ENCODE measurements around the gene KLHL12. TPM values are rescaled to one million over a fixed set of nuclear protein-coding genes. Genes with fewer than 3 reads are reported as not detected.

Gene KLHL12
- polyA plus RNA-seq, 1 donor (not counting 4 experiments of a cell fraction or from before 2014, with no cell fraction given) = 32.3 TPM

DNA sequence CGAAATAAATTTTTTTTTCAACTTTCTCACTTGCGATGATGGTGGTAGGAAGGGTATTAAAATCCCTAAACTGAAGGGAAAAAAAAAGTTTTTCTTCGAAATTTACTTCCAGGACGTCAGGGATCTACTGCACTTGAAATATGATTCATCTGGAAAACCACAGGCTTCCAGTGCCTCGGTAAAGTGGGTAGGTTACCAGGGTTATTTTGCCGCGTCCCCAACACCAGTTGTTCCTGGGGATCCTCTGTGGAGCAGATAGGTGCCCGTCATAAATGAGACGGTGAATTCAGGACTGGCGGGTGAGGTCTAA, 38.9 kb downstream of the KLHL12 start:
- Histone ChIP-seq H3K9me3 (ENCODE audit: control insufficient read depth, low read depth, low read length) (no peaks in the 10 kb centered on the region), H3K36me3 (ENCODE audit: control insufficient read depth in 2 of 2, extremely low read depth in 1 of 2, insufficient read depth in 2 of 2, low read length in 2 of 2) (peaks cover 3 to 13% of the 10 kb centered on the region in 2 experiments), H3K4me2 (ENCODE audit: control insufficient read depth, extremely low read depth, insufficient read depth, low read depth, low read length) (peak overlapping the region; percentile 92), H3K27ac (ENCODE audit: control insufficient read depth, insufficient read depth, low read length) (peak overlapping the region; percentile 78), H3K79me2 (ENCODE audit: control insufficient read depth, insufficient read depth, low read length) (peaks cover 32% of the 10 kb centered on the region), H3K9ac (ENCODE audit: control insufficient read depth, extremely low read depth, insufficient read depth, low read length) (peak overlapping the region; percentile 79), H3K27me3 (ENCODE audit: control insufficient read depth, extremely low read depth, insufficient read depth, low read length) (no peaks in the 10 kb centered on the region), H2AFZ (ENCODE audit: control insufficient read depth, low read length) (peak overlapping the region; percentile 93), H3K4me1 (ENCODE audit: control insufficient read depth, extremely low read depth, insufficient read depth, low read length) (peaks cover 10% of the 10 kb centered on the region), H3K4me3 (ENCODE audit: control insufficient read depth in 2 of 3, extremely low read depth in 1 of 3, insufficient read depth in 2 of 3, low read depth in 1 of 3, low read length in 3 of 3) (peak overlapping the region; percentile 60 to 84 (median 78)), H3K9me1 (ENCODE audit: control insufficient read depth, extremely low read depth, insufficient read depth, low read length) (no peaks in the 10 kb centered on the region), H4K20me1 (ENCODE audit: control insufficient read depth, extremely low read depth, insufficient read depth, low read length) (no peaks in the 10 kb centered on the region)
- TF ChIP-seq, protein P1, sequence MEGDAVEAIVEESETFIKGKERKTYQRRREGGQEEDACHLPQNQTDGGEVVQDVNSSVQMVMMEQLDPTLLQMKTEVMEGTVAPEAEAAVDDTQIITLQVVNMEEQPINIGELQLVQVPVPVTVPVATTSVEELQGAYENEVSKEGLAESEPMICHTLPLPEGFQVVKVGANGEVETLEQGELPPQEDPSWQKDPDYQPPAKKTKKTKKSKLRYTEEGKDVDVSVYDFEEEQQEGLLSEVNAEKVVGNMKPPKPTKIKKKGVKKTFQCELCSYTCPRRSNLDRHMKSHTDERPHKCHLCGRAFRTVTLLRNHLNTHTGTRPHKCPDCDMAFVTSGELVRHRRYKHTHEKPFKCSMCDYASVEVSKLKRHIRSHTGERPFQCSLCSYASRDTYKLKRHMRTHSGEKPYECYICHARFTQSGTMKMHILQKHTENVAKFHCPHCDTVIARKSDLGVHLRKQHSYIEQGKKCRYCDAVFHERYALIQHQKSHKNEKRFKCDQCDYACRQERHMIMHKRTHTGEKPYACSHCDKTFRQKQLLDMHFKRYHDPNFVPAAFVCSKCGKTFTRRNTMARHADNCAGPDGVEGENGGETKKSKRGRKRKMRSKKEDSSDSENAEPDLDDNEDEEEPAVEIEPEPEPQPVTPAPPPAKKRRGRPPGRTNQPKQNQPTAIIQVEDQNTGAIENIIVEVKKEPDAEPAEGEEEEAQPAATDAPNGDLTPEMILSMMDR (optimal IDR thresholded peaks at IDR 0.05 in 1 of 3, IDR thresholded peaks at IDR 0.05 in 1 of 3, conservative IDR thresholded peaks at IDR 0.05 in 1 of 3; ENCODE audit: extremely low read depth in 1 of 3, insufficient read depth in 2 of 3, low read length in 3 of 3) = no peak
- no peak for TF ChIP-seq EZH2 (IDR thresholded peaks at IDR 0.05; ENCODE audit: low read length)
- dilution Hi-C loops (cut with MboI; ENCODE audit: extremely low pct_ligation_motif_present, low sequenced_read_pairs) = no loop called here
- no peak for DNase-seq (ENCODE audit: low read depth, low spot score)
- FAIRE-seq = no peak

DNA sequence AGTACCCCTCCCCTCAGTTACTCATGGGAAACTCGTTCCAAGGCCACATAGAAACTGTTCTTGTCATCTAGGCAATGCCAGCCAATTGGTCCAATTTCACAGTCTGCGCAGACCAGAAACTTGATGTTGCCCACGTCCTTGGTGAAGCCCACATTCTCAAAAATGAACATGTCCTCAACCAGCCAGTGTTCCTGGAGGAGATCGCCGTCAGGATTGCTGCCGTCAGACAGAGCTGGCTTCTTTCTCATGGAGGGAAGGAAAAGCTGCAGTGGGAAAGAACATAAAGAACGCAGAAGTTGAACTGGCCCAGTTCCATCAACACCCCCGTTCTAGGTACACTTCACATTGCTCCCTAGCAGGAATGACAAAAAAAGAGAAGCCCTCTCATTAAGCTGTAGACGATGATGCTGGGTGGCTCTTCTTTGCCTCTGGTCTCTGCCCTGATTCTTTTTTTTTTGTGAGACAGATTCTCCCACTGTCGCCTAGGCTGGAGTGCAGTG, 46.0 kb downstream of the KLHL12 start:
- FAIRE-seq (no peak), DNase-seq (ENCODE audit: low read depth, low spot score) (no peak)
- Histone ChIP-seq H3K36me3 (ENCODE audit: control insufficient read depth in 2 of 2, extremely low read depth in 1 of 2, insufficient read depth in 2 of 2, low read length in 2 of 2) (peaks cover 12 to 13% of the 10 kb centered on the region in 2 experiments), H3K79me2 (ENCODE audit: control insufficient read depth, insufficient read depth, low read length) (peaks cover 27% of the 10 kb centered on the region), H4K20me1 (ENCODE audit: control insufficient read depth, extremely low read depth, insufficient read depth, low read length) (no peaks in the 10 kb centered on the region), H3K9ac (ENCODE audit: control insufficient read depth, extremely low read depth, insufficient read depth, low read length) (no peak overlapping the region), H3K27ac (ENCODE audit: control insufficient read depth, insufficient read depth, low read length) (no peak overlapping the region), H3K27me3 (ENCODE audit: control insufficient read depth, extremely low read depth, insufficient read depth, low read length) (no peaks in the 10 kb centered on the region), H3K4me3 (ENCODE audit: control insufficient read depth in 2 of 3, extremely low read depth in 1 of 3, insufficient read depth in 2 of 3, low read depth in 1 of 3, low read length in 3 of 3) (no peak overlapping the region), H3K4me2 (ENCODE audit: control insufficient read depth, extremely low read depth, insufficient read depth, low read depth, low read length) (no peak overlapping the region), H3K9me3 (ENCODE audit: control insufficient read depth, low read depth, low read length) (no peaks in the 10 kb centered on the region), H3K4me1 (ENCODE audit: control insufficient read depth, extremely low read depth, insufficient read depth, low read length) (no peaks in the 10 kb centered on the region), H3K9me1 (ENCODE audit: control insufficient read depth, extremely low read depth, insufficient read depth, low read length) (no peaks in the 10 kb centered on the region), H2AFZ (ENCODE audit: control insufficient read depth, low read length) (no peak overlapping the region)
- TF ChIP-seq EZH2 (IDR thresholded peaks at IDR 0.05; ENCODE audit: low read length) = no peak
- TF ChIP-seq, protein P1 (optimal IDR thresholded peaks at IDR 0.05 in 1 of 3, IDR thresholded peaks at IDR 0.05 in 1 of 3, conservative IDR thresholded peaks at IDR 0.05 in 1 of 3; ENCODE audit: extremely low read depth in 1 of 3, insufficient read depth in 2 of 3, low read length in 3 of 3) = no peak
- dilution Hi-C loops (cut with MboI; ENCODE audit: extremely low pct_ligation_motif_present, low sequenced_read_pairs) = no loop called here
